HG03575 (cell line): Measurements from ENCODE around the gene NMNAT1.
A peak's percentile ranks its signal among the peaks of the same experiment; 100 is the strongest.

Source experiments
- ATAC-seq: cut with Tn5 transposase; IDR thresholded peaks from one replicate; pipeline ENCODE4 v1.9.1; 2021; ENCODE audit not compliant: unreplicated experiment, insufficient number of reproducible peaks, low FRiP score; ENCODE audit errors: extremely low read depth

Gene NMNAT1

DNA sequence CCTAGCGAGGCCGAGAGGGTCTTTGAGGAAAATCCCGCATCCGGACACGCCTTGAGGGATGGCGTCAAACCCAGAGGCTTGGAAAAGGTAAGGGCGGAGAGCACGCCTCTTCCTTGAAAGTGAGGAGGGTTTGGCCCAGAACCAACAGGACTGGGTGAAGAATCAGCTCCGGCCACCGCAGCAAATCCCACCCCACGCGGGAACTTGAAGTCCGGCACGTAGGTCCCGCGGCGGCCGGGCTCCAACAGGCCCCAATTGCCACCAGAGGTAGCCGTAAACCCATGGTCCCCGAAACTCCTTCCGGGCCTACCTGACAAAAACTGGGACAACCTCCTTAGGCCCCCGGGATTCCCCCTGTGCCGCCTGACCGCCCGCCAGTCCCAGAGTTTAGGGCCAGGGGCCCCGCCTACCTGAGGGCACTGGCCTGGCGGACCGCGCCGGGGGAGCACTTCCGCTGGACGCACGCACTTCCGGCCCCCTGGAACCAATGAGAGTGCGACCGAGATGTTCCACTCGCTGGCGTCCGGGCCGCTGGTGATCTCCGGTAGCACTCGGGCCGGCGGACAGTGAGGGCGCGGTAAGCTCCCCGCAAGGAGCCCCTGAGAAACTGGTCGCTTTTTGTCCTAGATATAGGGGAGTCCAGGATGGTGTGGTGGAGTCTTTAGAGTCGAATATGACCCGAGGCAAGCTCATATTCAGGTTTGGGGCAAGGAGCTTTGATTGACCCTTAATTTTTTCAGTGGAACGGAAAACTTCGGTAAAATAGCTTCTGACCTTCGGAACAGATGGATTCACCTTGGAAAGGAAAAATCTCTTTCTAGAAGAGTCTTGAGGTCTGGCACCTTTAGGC, at the start of gene NMNAT1, which contains the start of gene LZIC:
Gene NMNAT1, plus strand, starts transcription at position 537 of the 850 bp plus-strand sequence. CDS start 28,599 bp downstream, outside the sequence.
Gene LZIC, minus strand, starts transcription at position 453 of the 850 bp plus-strand sequence. CDS start 6,772 bp downstream, outside the sequence.
- no peak for ATAC-seq

DNA sequence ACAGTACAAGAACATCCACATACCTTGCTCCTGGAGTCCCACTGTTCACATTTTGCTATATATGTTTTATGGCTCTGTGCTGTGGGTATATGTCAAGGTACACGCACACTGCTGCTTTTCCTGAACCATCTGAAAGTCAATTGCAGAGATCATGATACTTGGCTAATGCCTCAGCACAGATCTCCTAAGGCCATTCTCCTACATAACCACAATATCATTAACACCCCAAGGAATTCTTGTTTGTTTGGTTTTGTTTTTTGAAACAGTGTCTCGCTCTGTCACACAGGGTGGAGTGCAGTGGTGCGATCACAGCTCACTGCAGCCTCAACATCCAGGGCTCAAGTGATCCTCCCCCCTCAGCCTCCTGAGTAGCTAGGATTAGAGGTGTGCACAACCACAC, 49.2 kb upstream of the NMNAT1 start:
- no peak for ATAC-seq

- no peak for ATAC-seq
Measured at GRCh38 chr1:9900142-9901043, 42.9 kb upstream of the NMNAT1 start.

GRCh38 chr1:9901148-9902059, 41.9 kb upstream of the NMNAT1 start:
- no peak for ATAC-seq

- no peak for ATAC-seq
Measured at GRCh38 chr1:9902060-9902452, 41.2 kb upstream of the NMNAT1 start.

GRCh38 chr1:9903801-9904527, 39.3 kb upstream of the NMNAT1 start:
- no peak for ATAC-seq

- no peak for ATAC-seq
Measured at GRCh38 chr1:9904596-9904995, 38.7 kb upstream of the NMNAT1 start.

DNA sequence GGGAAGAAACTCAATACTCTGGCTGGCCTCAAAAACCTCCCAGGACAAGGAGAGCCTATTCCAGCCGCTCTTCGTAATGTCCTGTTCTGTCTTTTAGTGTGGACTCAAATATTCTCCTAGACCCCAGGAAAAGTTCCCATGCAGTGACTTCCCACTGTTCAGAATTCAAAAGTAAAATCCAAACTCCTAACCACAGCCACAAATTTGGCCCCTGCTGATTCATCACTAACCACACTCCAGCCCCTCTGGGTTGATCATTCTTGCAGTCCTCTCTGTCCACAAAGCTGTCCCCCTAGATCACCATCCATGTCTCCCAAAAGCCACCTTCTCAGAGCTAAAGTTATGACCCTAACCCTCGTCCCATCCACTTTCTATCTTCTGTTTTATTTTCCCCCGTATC, 38.3 kb upstream of the NMNAT1 start:
- no peak for ATAC-seq

- no peak for ATAC-seq
Measured at GRCh38 chr1:9906466-9906865, 36.8 kb upstream of the NMNAT1 start.

GRCh38 chr1:9907441-9907840, 35.8 kb upstream of the NMNAT1 start:
- ATAC-seq: no peak

DNA sequence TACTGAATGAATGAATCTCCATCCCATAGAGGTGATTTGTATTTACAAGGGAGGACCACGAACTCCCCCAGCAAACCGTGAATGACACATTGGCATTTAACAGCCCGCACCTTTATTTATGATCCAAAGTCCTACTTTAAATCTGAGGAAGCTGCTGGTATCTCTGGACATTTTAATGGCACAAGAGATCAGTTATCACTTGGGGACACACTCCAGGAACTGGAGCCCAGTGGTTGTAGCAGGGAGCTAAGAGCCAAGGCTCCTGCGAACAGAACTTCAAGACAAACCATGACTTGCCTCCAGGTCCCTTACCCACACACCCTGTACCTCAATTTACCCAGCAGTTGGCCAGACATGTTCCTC, 34.4 kb upstream of the NMNAT1 start:
- ATAC-seq: no peak

DNA sequence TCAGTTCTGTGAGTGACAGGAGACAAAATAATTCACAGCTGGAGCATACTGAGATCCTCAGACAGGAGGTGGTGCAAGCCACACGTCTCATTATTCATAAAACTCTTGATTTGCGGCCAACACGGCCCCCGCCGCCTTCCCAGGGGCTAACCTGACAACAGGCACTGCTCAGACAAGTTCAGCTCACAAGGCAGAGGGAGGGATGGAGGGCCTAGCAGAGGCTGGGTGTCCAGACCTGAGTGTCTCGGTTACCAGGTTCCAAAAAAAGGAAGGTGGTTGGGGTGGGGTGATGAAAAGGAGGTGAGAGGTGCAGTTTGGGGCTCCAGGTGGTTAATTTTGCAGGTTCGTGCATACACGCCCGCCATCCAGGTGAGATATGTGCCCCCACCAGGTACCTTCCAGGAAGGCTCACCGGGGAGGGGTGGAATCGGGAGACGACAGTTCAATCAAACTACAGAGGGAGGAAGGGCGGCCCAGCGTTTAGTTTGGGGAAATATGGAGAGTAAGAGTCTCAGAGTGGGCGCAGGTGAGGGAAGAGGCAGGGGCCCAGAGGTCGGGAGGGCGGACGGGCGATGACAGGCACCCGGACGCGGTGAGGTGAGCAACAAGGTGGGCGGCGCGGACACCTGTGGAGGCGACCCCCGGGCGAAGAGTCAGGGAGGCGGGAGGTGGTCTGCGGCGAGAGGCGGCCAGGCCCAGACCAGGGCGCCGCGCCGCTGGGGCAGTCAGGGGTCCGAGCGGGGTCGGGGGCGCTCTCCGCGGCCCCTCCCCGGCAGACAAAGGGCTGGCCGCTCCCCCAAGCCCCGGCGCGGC, 33.8 kb upstream of the NMNAT1 start:
- ATAC-seq: no peak

DNA sequence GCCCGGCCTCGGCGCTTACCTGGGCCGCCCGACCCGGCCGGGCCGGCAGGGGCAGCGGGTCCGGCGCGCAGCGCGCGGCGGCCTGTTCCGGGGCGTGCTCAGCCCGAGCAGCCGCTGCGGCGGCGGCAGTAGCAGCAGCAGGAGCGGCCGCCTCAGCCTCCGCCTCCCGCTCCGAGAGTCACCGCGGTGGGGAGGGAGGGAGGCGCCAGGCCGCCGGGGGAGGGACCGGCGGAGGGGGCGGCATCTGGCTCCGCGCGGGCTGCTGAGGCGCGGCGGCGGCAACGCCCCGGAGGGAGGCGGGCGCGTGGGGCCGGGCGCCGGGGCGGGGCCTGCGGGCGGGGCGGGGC, 33.2 kb upstream of the NMNAT1 start, which contains the start of gene CTNNBIP1:
Gene CTNNBIP1, minus strand, starts transcription at position 194 of the 347 bp plus-strand sequence. CDS start 38,205 bp downstream, outside the sequence.
- no peak for ATAC-seq

DNA sequence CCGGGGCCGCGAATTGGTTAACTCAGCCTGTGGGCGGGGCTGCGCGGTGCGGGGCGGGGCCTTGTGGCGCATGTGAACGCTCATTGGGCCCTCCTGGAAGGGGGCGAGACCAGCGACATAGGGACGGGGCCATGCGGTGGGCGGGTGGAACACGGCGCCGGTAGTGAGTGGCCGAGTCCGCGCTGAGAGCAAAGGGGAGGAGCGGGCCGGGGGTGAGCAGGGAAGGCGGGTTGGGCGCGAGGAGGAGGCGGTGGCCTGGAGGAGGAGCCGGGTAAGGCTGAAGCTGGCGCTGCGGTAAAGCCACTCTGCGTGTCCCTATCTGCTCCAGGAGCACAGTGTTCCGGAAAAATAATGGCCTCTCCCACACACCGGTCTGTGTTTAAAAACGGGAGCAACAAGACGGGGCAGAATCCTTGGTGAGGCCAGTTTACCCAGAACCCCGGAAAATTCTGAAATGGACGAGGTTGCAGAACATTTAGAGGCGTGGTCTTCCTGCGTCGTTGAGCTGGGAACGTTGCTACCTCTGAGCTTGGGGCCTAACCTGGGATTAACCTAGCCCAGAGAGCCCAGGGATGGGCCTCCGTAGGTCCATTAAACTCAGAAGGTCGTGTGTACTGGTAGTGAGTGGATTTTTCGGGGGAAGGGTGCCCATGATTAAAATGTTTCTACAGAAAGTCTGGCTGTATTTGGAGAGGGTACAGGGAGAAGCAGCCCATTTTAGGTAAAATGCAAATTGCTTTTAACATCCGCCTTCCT, 32.7 kb upstream of the NMNAT1 start:
- ATAC-seq: peak; percentile 53

GRCh38 chr1:9912264-9912936, 30.9 kb upstream of the NMNAT1 start:
- no peak for ATAC-seq

GRCh38 chr1:9914610-9914937, 28.7 kb upstream of the NMNAT1 start:
- no peak for ATAC-seq
